Measurements from ENCODE around the gene ZDHHC4. TPM values are rescaled to one million over a fixed set of nuclear protein-coding genes. Genes with fewer than 3 reads are reported as not detected.

The ZDHHC4 gene
- total and polyA plus RNA-seq, 9 of the 15 experiments (the other 6 are each of a cell fraction or from before 2014, with no cell fraction given), result 33.4 to 106 (median 58.3) TPM

- in situ Hi-C loops (cut with MboI), result no loop called here
- H3K9me3 ChIP-seq (replicated peaks; ENCODE audit: control insufficient read depth, insufficient read depth, low read depth, low read length), result no peaks in the 10 kb centered on the region
These were observed 22.8 kb downstream of the ZDHHC4 start for GRCh38 chr7:6600093-6600492.

GRCh38 chr7:6604458-6604857 lies 27.2 kb downstream of the ZDHHC4 start:
- H3K9me3 ChIP-seq (replicated peaks; ENCODE audit: control insufficient read depth, insufficient read depth, low read depth, low read length), result no peaks in the 10 kb centered on the region

More at GRCh38 chr7:6600093-6600492, 22.8 kb downstream of the ZDHHC4 start:
- FAIRE-seq (no peak), ATAC-seq (no peak), DNase-seq (ENCODE audit: extremely low read depth in 1 of 4, low spot score in 3 of 4) (no peak)
- H3K4me1 ChIP-seq (replicated peaks in 1 of 2; ENCODE audit: control insufficient read depth in 2 of 2, insufficient read depth in 2 of 2, low read length in 2 of 2), result 0 out of 5 replicates have a peak, but pooled peaks cover 0 to 2% of the 10 kb centered on the region in 2 experiments
- ChIA-PET POLR2A (interaction anchor here (1.0 to 1.6 kb wide), 2 partner anchors 10 to 34 kb away, joined by 3 to 8 read pairs; partner anchors contain the start of gene INTS15), CTCF (ENCODE audit: low intra/inter-chr PET ratio) (no interaction called here)
- H3K27ac ChIP-seq (ENCODE audit: extremely low read depth, low read depth, low read length), result no peak overlapping the region
- no peak overlapping the region for H3K4me2 ChIP-seq (ENCODE audit: insufficient read depth, low read length)
- no peak overlapping the region for H3K9ac ChIP-seq (ENCODE audit: insufficient read depth in 1 of 2, low read depth in 2 of 2, low read length in 2 of 2)
- H3K36me3 ChIP-seq (ENCODE audit: control insufficient read depth, insufficient read depth, low read length), result peaks cover 72% of the 10 kb centered on the region; the same call in 2 of the 3 replicates
- H3K9me1 ChIP-seq (ENCODE audit: control insufficient read depth, insufficient read depth, low read length), result no peaks in the 10 kb centered on the region
- TF ChIP-seq SREBF2 (CRISPR knock-in tag; IDR thresholded peaks at IDR 0.05) (no peak), SIN3B (IDR thresholded peaks at IDR 0.05; ENCODE audit: low read depth) (no peak), POLR2G (IDR thresholded peaks at IDR 0.05; ENCODE audit: low read depth, low read length) (peak; percentile 44; the same call in 1 of the 2 replicates), RBFOX2 (IDR thresholded peaks at IDR 0.05; ENCODE audit: low read depth, low read length) (peak; percentile 24; the same call in 1 of the 2 replicates)
- 95% methylated on average over 15 of the region's 15 CpGs for WGBS (ENCODE audit: insufficient coverage, low coverage, missing lambda C conversion rate)
- no TSS peak for BruUV-seq (replicated peaks)
- no peaks in the 10 kb centered on the region for H4K20me1 ChIP-seq (replicated peaks; ENCODE audit: control insufficient read depth, insufficient read depth, low read length)
- no peaks in the 10 kb centered on the region for H3K79me2 ChIP-seq (ENCODE audit: control insufficient read depth, insufficient read depth, low read length)
- H2AFZ ChIP-seq (ENCODE audit: low read depth, low read length), result no peak overlapping the region
- H3K4me3 ChIP-seq, result no peak overlapping the region
- no peaks in the 10 kb centered on the region for H3K27me3 ChIP-seq (ENCODE audit: control insufficient read depth in 2 of 2, insufficient read depth in 2 of 2, low read length in 2 of 2)
- intact Hi-C loops (cut with micrococcal nuclease), result no loop called here

More at GRCh38 chr7:6604458-6604857, 27.2 kb downstream of the ZDHHC4 start:
- no peak overlapping the region for H3K27ac ChIP-seq (ENCODE audit: extremely low read depth, low read depth, low read length)
- ATAC-seq, result no peak
- no peak for FAIRE-seq
- H3K4me3 ChIP-seq, result no peak overlapping the region
- TF ChIP-seq RBFOX2 (IDR thresholded peaks at IDR 0.05; ENCODE audit: low read depth, low read length) (peak; percentile 40), POLR2G (IDR thresholded peaks at IDR 0.05; ENCODE audit: low read depth, low read length) (peak; percentile 53), MEF2A (IDR thresholded peaks at IDR 0.05; ENCODE audit: control insufficient read depth, low read depth, low read length) (no peak), MECOM (CRISPR knock-in tag; IDR thresholded peaks at IDR 0.05) (no peak)
- CTCF ChIA-PET (ENCODE audit: low intra/inter-chr PET ratio), result no interaction called here
- DNase-seq (ENCODE audit: extremely low read depth in 1 of 4, low spot score in 3 of 4), result no peak
- H3K9me1 ChIP-seq (ENCODE audit: control insufficient read depth, insufficient read depth, low read length), result no peaks in the 10 kb centered on the region
- no TSS peak for BruUV-seq (replicated peaks)
- 96% methylated on average over 9 of the region's 10 CpGs for WGBS (ENCODE audit: insufficient coverage, low coverage, missing lambda C conversion rate)
- H3K4me2 ChIP-seq (ENCODE audit: insufficient read depth, low read length), result no peak overlapping the region
- H2AFZ ChIP-seq (ENCODE audit: low read depth, low read length), result no peak overlapping the region
- H3K27me3 ChIP-seq (ENCODE audit: control insufficient read depth in 2 of 2, insufficient read depth in 2 of 2, low read length in 2 of 2), result no peaks in the 10 kb centered on the region
- H3K79me2 ChIP-seq (ENCODE audit: control insufficient read depth, insufficient read depth, low read length), result no peaks in the 10 kb centered on the region
- H3K36me3 ChIP-seq (ENCODE audit: control insufficient read depth, insufficient read depth, low read length), result peaks cover 59% of the 10 kb centered on the region; the same call in 2 of the 3 replicates
- H3K9ac ChIP-seq (ENCODE audit: insufficient read depth in 1 of 2, low read depth in 2 of 2, low read length in 2 of 2), result peak overlapping the region in 1 of 2 experiments; percentile 50; a peak in 1 of 4 replicates
- POLR2A ChIA-PET, result no interaction called here
- 0 out of 5 replicates have a peak, but pooled peaks cover 0 to 2% of the 10 kb centered on the region in 2 experiments for H3K4me1 ChIP-seq (replicated peaks in 1 of 2; ENCODE audit: control insufficient read depth in 2 of 2, insufficient read depth in 2 of 2, low read length in 2 of 2)
- H4K20me1 ChIP-seq (replicated peaks; ENCODE audit: control insufficient read depth, insufficient read depth, low read length), result no peaks in the 10 kb centered on the region
- in situ Hi-C loops (cut with MboI) (no loop called here), intact Hi-C loops (cut with micrococcal nuclease) (no loop called here)
